NCI-H1930 (cell line): ENCODE results near the gene YPEL2.
"Not testable (repeated sequence)": the region's sequence is repeated elsewhere in the genome, so short reads cannot be mapped to it uniquely, and the experiment has no call there.

Experiments used
- DNase-seq, 2 experiments: peaks; one replicate each; lab custom pipeline; 2025; lab: John Stamatoyannopoulos, UW

YPEL2 gene

GRCh38 chr17:59377410-59377809 is 46.0 kb downstream of the YPEL2 start:
- no peak for DNase-seq

GRCh38 chr17:59378675-59379074 is 47.2 kb downstream of the YPEL2 start:
- DNase-seq, result no peak

GRCh38 chr17:59380474-59380873 is 49.0 kb downstream of the YPEL2 start:
- DNase-seq, result no peak

GRCh38 chr17:59381716-59382570 is 50.5 kb downstream of the YPEL2 start:
- no peak for DNase-seq

GRCh38 chr17:59383893-59384292 is 52.4 kb downstream of the YPEL2 start:
- DNase-seq, result no peak

- DNase-seq, result no peak
Measured at GRCh38 chr17:59387351-59388068, 56.1 kb downstream of the YPEL2 start.

GRCh38 chr17:59388069-59388556 is 56.7 kb downstream of the YPEL2 start:
- no peak for DNase-seq

- no peak for DNase-seq
Measured at GRCh38 chr17:59389066-59389465, 57.6 kb downstream of the YPEL2 start.

GRCh38 chr17:59391021-59391420 is 59.6 kb downstream of the YPEL2 start:
- DNase-seq, result no peak

- DNase-seq, result no peak
Measured at GRCh38 chr17:59392973-59393679, 61.7 kb downstream of the YPEL2 start.

- DNase-seq, result not testable (repeated sequence)
Measured at GRCh38 chr17:59393742-59394410, 62.4 kb downstream of the YPEL2 start.

GRCh38 chr17:59396134-59396826 is 64.8 kb downstream of the YPEL2 start:
- DNase-seq, result no peak

GRCh38 chr17:59397316-59398073 is 66.0 kb downstream of the YPEL2 start:
- no peak for DNase-seq

GRCh38 chr17:59399914-59400313 is 68.5 kb downstream of the YPEL2 start:
- no peak for DNase-seq

GRCh38 chr17:59400858-59401257 is 69.4 kb downstream of the YPEL2 start:
- no peak for DNase-seq

GRCh38 chr17:59401274-59401673 is 69.8 kb downstream of the YPEL2 start:
- no peak for DNase-seq

GRCh38 chr17:59401725-59402124 is 70.3 kb downstream of the YPEL2 start:
- DNase-seq, result no peak

- DNase-seq, result no peak
Measured at GRCh38 chr17:59402760-59403159, 71.3 kb downstream of the YPEL2 start.

- no peak for DNase-seq
Measured at GRCh38 chr17:59404471-59404870, 73.0 kb downstream of the YPEL2 start.

- no peak for DNase-seq
Measured at GRCh38 chr17:59405944-59406705, 74.7 kb downstream of the YPEL2 start.
